Measurements from ENCODE around the gene FAM3A. TPM values are rescaled to one million over a fixed set of nuclear protein-coding genes. Genes with fewer than 3 reads are reported as not detected.

Gene FAM3A
- polyA plus RNA-seq, 1 experiment, result 34.8 TPM

DNA sequence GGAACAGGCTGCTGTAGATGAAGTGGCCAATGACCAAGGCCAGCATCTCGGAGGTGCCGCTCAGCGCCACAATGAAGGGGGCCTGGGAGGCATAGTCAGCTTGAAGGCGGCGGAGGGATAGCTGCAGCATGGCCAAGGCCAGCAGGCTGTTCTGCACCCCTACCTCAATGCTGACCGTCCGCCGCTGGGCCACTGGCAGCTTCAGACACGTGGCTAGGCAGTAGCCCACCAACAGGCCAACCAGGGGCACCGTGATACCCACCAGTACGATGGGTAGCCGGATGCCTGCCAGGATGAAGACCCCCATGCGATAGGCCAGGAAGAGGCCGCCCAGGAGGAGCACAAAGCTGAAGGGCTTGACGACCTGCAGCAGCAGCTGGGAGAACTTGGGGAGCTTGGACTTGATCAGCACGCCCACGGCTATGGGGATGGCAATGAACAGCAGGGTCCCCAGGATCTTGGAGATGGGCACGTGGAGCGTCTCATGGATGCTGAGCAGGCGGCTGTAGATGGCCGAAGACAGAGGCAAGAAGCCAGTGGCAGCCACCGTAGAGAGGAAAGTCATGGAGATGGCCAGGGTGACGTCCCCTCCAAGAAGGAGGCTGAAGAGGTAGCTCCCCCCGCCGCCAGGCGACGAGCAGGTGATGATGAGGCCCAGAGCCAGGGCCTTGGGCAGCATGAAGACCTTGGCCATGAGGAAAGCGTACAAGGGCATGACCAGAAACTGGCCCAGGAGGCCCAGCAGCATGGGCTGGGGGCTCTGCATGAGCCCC lies 28.3 kb downstream of the FAM3A start:
- ChIA-PET POLR2A (interaction anchor here (0.5 kb wide), 1 partner anchor 9 kb away, joined by 3 read pairs; no protein-coding TSS in a partner anchor), CTCF (no interaction called here)

DNA sequence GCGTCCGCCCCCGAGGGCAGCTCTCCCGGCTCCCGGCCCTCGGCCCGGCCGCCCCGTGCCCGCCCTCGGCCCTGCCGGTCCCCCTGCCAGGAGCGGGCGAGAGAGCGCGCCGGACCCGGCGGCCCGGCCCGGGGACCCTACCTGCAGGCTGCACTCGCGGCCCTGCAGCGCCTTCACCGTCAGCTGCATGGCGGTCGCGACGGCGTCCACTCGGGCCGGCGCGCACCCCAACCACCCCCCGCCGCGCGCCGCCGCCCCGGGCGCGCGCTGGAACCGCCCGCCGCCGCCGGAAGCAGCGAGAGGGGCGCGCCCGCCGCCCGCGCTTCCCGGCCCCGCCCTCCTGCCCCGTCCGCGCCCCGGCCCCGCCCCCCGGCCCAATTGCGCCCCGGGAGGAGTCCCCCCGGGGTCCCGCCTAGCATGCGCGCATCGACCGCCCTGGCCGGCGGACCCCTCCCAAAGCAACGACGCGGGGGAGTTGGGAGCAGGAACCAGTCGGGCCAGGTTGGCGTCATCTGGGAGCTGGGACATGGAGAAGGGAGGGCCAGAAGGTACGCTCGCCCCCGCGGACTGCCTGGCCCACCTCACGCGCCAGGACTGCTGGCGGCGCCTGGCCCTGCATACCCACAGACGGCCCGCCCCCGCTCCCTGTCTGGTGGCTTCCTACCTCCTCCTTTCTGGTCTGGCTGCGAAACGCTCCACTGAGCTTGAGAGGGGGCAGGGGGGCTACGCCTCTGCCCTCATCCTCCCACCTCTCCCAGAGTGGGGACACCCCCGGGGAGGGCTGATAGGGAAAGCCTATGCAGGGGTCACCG lies 29.4 kb downstream of the FAM3A start, which contains the start of gene UBL4A:
Gene UBL4A (minus strand): TSS at position 220 of the 812 bp plus-strand sequence. CDS start 31 bp downstream, at position 189.
- Histone ChIP-seq H3K4me3 (ENCODE audit: low read depth, low read length) (peak within 1 kb of the TSS; percentile 57), H3K27me3 (ENCODE audit: control insufficient read depth, insufficient read depth, low read length) (no peaks in the 10 kb centered on the region), H3K36me3 (ENCODE audit: control insufficient read depth, insufficient read depth, low read length) (peaks cover 8% of the 10 kb centered on the region)
- DNase-seq (ENCODE audit: low read depth), result no peak
- TF ChIP-seq, protein P1, sequence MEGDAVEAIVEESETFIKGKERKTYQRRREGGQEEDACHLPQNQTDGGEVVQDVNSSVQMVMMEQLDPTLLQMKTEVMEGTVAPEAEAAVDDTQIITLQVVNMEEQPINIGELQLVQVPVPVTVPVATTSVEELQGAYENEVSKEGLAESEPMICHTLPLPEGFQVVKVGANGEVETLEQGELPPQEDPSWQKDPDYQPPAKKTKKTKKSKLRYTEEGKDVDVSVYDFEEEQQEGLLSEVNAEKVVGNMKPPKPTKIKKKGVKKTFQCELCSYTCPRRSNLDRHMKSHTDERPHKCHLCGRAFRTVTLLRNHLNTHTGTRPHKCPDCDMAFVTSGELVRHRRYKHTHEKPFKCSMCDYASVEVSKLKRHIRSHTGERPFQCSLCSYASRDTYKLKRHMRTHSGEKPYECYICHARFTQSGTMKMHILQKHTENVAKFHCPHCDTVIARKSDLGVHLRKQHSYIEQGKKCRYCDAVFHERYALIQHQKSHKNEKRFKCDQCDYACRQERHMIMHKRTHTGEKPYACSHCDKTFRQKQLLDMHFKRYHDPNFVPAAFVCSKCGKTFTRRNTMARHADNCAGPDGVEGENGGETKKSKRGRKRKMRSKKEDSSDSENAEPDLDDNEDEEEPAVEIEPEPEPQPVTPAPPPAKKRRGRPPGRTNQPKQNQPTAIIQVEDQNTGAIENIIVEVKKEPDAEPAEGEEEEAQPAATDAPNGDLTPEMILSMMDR (IDR thresholded peaks at IDR 0.05; ENCODE audit: insufficient read depth, low read depth, low read length), result no peak
- CTCF ChIA-PET, result interaction anchor here (0.7 kb wide), 1 partner anchor 12 kb away, joined by 3 read pairs; no protein-coding TSS in a partner anchor
- POLR2A ChIA-PET, result no interaction called here

More for the DNA sequence above, 28.3 kb downstream of the FAM3A start:
- TF ChIP-seq, protein P1 (IDR thresholded peaks at IDR 0.05; ENCODE audit: insufficient read depth, low read depth, low read length), result no peak
- Histone ChIP-seq H3K36me3 (ENCODE audit: control insufficient read depth, insufficient read depth, low read length) (peaks cover 8% of the 10 kb centered on the region), H3K27me3 (ENCODE audit: control insufficient read depth, insufficient read depth, low read length) (no peaks in the 10 kb centered on the region), H3K4me3 (ENCODE audit: low read depth, low read length) (no peak overlapping the region)
- DNase-seq (ENCODE audit: low read depth), result no peak

DNA sequence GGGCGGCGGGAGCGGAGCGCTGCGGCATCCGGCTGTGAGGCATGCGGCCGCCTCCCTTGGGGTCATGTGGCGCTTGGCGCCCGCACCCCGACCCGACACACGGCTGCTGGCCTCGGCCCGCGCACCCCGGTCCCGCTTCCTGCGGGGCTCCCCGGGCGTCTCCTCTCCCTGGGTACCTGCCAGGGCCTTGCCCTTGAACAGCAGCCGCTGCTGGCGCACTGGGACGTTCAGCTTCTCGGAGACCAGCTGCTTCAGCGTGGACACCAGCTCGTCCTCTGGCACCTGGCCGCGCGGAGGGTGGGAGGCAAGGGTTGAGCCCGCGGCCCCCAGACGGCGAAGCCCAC lies 30.0 kb downstream of the FAM3A start:
- Histone ChIP-seq H3K27me3 (ENCODE audit: control insufficient read depth, insufficient read depth, low read length) (no peaks in the 10 kb centered on the region), H3K4me3 (ENCODE audit: low read depth, low read length) (peak overlapping the region; percentile 57), H3K36me3 (ENCODE audit: control insufficient read depth, insufficient read depth, low read length) (peaks cover 8% of the 10 kb centered on the region)
- no peak for DNase-seq (ENCODE audit: low read depth)
- ChIA-PET CTCF (no interaction called here), POLR2A (no interaction called here)
- TF ChIP-seq, protein P1 (IDR thresholded peaks at IDR 0.05; ENCODE audit: insufficient read depth, low read depth, low read length), result no peak

DNA sequence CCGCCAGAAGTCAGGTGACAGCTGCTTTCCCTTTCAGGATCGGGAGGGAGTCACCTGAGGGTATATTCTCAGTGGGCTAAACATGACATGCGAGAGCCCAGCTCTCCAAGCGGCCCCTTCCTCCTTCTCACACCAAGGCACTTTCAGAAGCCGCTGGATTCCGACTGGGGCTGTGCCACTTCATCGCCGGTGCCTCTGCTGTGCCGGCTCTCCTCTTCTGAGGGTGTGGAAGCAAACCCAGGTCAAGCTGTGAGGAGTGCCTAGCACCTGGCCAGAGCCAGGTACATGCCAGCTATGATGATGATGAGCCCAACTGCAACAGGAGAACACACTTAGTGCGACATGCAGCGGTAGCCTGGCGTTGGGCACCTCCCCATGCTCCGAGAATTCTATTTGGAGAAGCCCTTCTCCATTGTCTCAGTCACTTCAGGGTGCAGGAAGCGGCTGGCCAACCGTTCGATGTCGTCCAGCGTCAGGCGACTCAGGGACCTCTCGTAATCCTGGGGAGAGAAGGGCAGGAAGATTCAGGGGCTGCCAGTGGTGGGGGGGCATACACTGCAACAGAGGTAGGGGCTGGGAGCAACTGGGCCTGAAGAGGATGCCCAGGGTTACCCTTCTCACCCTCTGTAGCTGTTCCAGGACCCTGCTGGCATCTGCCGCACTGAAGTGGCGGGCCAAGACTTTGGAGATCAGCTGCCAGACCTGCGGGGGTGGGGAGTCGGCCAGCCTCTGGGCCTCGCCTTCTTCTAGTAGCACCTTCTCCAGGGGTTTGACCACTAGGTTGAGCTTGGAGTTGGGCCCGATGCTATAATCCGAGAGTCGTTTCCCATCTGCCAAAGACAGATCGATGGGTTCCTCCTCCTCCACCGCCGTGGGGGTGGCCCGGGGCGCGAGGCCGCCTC lies 30.6 kb downstream of the FAM3A start:
- H3K4me3 ChIP-seq (ENCODE audit: low read depth, low read length), result peak overlapping the region; percentile 57
- ChIA-PET CTCF (interaction anchor here (1.0 kb wide), 1 partner anchor 86 kb away, joined by 3 read pairs; no protein-coding TSS in a partner anchor), POLR2A (no interaction called here)
- TF ChIP-seq, protein P1 (IDR thresholded peaks at IDR 0.05; ENCODE audit: insufficient read depth, low read depth, low read length), result no peak
- H3K36me3 ChIP-seq (ENCODE audit: control insufficient read depth, insufficient read depth, low read length), result peaks cover 8% of the 10 kb centered on the region
- H3K27me3 ChIP-seq (ENCODE audit: control insufficient read depth, insufficient read depth, low read length), result no peaks in the 10 kb centered on the region
- no peak for DNase-seq (ENCODE audit: low read depth)

All from BJ (cell line).